HPDE6-E6E7 (cell line): ENCODE results near the gene KIF3A.
"Not testable (repeated sequence)": the region's sequence is repeated elsewhere in the genome, so short reads cannot be mapped to it uniquely, and the experiment has no call there.

Experiments used
- DNase-seq: peaks from one replicate; pipeline ENCODE4 v3.0.0; 2011; ENCODE audit warnings: missing footprints; ENCODE audit errors: extremely low spot score

The KIF3A gene

DNA sequence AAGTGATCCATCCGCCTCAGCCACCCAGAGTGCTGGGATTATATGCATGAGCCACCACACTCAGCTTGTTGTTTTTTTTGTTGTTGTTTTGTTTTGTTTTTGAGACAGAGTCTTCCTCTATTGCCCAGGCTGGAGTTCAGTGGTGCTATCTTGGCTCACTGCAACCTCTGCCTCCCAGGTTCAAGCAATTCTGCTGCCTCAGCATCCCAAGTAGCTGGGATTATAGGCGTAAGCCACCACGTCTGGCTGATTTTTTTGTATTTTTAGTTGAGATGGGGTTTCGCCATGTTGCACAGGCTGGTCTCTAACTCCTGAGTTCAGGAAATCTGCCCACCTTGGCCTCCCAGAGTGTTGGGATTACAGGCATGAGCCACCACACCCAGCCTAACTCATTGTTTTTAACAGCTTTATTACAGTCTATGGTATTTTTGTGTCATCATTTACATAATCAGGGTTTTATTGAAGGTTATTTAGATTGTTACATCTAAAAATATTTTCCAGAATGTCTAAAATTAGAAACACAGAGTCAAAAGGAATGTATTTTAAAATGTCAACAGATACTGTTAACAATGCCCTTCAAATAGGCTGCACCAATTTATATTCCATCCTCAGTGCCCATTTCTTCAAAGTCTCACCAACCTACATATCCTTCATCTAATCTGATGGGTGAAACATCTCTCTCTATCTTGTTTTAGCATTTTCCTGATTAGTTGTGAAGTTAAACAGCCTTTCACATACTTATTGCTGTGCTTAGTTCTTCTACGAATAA lies 18.6 kb downstream of the KIF3A start:
- no peak for DNase-seq

DNA sequence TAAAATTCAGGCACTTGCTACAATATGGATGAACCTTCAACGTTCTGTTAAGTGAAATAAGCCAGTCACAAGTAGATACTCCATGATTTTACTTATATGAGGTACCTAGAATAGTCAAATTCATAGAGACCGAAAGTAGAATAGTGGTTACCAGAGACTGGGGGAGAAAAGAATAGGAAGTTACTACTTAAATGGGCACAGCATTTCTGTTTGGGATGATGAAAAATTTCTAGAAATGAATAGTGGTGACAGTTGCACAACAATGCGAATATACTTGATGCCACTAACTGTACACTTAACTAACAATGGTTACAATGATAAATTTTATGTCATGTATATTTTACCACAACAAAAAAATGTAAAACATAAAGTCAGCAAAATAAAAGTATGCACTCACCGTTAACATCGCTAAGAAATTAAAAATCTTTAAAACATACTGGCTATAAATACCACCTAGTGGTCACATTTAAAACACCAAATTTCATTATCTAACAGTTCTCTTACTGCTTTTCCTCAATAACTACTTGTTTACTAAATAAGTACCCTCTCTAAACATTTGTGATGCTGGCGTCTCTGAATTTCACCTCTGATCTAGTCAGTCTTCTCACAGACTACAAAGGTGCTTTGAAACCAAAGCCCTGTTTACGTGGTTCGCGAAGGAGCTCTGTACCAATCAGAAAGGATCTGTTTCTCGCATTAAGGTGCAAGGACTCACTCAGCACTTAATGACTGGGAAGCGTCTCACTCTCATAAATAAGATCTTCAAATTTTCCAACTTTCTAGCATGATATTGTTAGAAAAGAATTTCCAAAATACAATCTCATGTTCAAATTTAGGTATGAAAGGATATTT lies 22.7 kb downstream of the KIF3A start:
- no peak for DNase-seq

DNA sequence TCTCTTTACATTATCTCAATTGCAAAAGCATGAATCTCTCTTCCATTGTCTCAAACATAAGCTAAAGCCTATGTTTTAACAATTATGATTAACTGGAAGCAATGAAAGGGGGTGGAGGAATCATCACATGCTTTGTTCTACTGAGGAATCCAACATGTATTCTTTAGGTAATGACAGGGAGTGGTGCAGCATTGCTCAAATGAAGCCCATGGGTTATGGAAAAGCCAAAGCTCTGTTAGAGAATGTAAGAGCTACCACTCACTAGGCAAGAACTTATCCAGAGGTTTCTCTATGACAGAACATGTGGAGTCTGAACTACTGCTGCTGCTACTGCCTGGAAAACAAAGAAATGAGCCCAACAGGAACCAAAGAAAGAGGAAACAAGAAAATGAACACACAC lies 28.7 kb downstream of the KIF3A start:
- no peak for DNase-seq

DNA sequence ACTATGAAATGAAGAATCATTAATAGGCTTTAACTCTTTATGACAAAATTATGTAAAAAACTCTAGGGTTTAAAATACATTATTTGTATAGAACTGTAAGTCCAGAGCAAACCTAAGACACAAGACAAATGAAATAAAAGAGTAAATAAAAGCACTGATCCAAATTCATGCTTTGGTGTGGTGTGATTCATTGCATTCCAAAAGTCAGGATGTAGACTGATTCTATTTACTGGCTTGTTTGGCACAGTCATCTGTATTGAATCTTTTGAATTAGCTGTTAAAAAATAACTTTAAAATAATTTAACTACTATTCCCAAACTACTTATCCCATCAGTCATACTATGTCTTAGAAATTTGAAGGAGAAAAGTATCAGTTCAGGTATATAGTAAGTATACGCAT lies 32.5 kb downstream of the KIF3A start:
- no peak for DNase-seq

DNA sequence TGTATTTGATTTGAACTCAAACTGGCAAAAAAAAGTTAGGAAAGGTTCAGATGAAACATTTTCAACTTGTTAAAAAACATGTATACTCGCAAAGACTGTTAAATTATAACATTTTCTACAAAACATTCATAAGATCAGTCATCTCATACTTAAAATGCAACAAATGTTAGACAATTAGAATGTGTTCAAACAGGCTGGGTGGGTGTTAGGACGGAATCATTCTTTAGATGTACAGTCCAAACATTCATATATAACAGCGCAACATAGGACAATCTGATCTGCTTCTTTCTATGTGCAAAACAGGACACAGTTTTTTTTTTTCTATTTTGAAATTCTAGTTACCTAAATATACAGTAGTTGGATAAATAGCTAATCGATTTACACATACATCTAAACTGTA lies 41.4 kb downstream of the KIF3A start:
- DNase-seq, result no peak

DNA sequence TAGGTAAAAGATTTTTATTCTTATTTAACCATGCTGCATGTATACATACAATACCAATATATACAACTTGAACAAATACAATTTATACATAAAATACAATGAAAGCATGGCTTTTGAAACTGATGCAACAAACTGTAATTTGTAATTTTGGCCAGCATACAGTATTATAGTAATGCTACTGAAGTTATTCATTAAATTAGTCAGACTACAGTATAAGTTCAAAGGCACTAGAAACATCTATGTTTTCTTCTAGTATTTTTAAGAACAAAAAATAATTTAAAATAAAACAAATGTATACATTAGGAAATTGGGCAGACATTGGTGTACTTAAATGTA lies 44.7 kb downstream of the KIF3A start:
- no peak for DNase-seq

DNA sequence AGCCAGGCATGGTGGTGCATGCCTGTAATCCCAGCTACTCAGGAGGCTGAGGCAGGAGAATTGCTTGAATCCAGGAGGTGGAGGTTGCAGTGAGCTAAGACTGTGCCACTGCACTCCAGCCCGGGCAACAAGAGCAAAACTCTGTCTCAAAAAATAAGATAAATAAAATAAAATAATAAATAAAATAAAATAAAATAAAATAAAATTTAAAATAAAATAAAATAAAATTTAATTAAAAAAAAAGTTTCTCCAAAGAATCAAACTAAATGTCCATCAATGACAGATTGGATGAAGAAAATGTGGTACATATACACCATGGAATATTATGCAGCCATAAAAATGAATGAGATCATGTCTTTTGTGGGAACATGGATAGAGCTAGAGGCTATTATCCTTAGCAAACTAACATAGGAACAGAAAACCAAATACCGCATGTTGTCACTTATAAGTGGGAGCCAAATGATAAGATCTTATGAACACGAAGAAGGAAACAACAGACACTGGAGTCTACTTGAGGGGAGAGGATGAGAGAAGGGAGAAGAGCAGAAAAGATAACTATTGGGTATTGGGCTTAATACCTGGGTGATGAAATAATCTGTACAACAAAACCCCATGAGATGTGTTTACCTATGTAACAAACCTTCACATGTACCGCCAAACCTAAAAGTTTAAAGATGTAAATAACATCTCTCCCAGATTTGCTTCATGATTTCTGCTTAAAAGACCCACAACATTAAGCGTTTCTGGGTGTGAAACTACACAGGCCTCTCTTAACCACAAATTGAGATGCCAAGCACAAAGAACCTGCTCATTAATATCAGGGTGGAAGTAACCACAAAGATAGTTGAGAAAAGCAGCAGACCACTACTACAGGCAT lies 45.4 kb downstream of the KIF3A start:
- not testable (repeated sequence) for DNase-seq

DNA sequence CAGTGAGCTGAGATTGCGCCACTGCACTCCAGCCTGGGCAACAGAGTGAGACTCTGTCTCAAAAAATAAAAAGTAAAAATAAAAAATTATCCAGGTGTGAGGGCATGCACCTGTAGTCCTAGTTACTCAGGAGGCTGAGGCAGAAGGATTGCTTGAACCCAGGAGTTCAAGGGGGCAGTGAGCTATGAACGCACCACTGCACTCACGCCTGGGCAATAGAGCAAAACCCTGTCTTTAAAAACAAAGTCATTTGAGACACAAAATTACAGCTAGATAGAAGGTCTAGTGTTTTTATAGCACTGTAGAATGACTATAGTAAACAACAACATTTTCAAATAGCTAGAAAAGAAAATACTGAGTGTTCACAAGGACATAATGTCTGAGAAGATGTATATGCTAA lies 47.2 kb downstream of the KIF3A start:
- DNase-seq, result no peak

DNA sequence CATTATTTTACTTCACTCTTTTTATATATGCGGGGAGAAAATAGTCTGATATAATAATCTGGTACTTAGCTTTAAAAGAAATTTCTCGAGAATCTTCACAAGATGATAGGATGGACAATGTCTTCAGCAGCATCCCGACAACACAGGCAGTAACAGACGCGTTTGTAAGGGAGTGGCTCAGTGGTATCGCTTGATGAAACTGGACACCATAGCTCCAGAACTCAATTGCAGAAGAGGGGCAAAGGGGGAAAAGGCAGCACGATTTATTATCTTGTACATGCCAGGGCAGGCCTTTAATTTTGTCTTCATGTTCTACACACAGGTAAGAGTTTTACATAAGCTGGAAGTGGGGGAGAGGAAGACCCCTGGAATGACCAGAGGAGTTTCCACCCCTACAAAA lies 47.8 kb downstream of the KIF3A start:
- DNase-seq, result no peak

DNA sequence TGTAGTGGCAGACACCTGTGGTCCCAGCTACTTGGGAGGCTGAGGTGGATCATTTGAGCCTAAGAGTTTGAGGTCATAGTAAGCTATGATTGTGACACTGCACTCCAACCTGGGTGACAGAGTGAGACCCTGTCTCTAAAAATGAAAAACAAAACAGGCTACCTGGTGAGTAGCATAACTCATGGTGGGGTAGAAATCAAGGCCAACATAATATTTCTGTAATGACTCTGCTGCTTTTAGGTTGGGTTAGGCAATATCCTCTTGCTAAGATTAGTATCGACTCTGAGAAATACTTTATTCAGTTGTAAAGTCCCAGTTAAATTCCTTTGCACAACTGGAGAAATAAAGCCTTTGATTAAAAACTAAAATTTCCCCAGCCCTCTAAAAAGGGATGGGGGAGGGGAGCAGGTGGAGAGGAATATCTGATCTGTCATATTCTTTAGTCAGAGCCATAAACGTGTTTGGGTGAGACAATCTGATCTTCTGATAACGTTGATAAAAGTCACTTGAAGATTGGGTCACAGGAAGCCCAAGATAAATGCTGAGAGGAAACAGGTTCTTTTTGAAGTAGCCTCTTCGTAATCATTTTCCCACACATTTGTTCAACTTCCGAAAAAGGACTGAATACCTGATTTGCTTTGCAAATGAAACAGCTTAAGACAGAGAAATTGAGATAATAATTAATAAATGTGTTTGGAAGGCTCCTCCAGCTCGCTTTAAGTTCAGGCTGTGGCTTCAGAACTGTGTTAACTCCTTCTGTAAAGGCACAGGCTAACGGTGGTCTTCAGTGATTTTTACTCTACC lies 48.6 kb downstream of the KIF3A start:
- no peak for DNase-seq

DNA sequence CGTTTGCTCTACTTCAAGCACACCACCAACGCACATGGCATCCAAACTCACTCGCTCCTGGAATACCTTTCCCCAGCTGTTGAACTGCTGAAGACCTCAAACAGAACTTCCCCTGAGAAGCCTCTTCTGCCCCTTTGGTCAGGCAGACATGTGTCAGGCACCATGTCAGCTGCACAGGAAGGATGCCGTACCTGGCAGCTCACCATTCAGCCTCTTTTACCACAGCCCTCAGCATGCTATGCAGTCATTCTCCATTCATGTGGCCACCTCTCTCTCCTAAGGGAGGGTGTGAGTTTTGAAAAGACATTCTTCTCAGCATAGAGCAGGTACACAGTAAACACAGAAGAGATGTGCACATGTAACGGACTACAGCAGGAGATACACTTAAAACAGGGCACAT lies 49.4 kb downstream of the KIF3A start:
- DNase-seq, result no peak

DNA sequence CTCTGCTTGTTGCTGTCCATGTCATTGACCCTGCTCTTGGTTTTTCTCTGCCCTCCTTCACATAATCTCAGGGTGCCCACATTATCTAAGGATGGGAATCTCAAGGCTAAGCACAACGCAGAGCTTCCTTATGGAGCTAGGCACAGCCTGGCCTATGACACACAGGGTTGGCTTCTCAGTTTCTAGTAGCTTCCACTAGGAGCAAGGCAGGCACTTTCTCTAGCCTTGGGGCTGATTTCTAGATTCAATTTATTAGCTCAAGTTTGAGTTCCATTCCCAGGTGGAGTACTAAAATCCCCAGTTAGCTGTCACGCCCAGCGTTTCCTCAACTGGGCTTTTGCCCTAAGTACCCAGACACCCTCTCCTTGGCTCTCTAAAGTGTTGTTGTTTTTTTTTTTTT lies 51.2 kb downstream of the KIF3A start:
- no peak for DNase-seq

DNA sequence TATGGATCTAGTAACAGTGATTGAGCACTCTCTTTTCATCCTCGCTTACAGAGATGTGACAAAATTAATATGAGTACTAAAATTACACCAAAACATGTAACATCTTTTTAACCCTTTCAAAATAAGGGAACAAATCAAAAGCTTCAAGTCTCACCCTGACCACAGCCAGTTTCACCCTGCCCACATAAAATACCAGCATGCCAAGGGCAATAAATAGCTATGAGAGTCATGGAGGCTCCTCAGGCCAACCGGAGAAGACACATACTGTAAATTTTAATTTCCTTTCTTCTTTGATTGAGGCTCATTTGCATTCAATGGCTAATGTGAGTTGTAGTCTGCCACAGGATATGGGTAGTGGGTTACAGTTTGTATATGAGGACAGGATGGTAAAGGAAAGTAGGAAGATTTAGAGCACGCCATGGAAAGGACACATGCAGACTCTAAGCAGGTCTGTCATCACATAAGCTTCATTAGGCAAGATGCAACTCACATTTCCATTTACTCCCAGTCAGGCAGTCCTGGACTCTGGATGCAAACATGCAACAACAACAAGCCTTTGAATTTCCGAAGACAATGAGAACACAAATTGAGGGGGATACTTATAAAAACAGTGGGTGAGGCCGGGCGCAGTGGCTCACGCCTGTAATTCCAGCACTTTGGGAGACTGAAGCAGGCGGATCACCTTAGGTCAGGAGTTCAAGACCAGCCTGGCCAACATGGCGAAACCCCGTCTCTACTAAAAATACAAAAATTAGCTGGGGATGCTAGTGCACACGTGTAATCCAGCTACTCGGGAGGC lies 52.2 kb downstream of the KIF3A start:
- DNase-seq, result no peak

DNA sequence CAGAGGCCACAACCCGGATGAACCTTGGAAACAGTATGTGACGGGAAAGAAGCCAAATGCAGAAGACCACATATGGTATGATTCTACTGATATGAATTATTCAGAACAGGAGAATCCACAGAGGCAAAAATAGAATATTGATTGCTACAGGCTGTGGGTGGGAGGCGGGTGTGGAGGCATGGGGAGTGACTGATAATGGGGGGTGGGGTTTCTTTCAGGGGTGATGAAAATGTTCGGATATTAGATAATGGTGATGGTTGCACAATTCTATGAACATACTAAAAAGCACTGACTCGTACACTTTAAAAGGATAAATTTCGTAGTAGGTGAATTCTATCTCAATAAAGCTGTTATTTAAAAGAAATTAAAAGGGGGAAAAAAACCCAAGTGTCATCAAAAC lies 52.9 kb downstream of the KIF3A start:
- DNase-seq, result no peak

DNA sequence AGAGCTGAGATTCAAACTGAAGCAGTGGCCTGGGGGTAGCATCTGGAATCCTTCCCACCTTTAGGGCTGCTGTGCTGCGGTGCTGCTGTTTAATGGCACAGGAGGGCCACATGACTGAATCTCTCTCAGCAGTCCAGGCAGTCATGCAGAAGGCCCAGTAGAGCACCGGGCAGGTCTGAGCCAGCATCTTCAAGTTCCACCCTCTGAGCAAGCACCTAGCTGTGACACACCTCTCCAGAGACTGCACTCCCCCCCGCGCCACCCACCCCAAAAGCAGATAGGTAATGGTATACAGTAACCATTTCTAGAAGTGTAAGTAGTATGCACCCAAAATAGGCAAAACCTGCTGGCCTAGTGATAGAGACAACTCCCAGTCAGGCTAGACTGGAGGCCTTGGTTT lies 55.4 kb downstream of the KIF3A start:
- DNase-seq, result no peak

DNA sequence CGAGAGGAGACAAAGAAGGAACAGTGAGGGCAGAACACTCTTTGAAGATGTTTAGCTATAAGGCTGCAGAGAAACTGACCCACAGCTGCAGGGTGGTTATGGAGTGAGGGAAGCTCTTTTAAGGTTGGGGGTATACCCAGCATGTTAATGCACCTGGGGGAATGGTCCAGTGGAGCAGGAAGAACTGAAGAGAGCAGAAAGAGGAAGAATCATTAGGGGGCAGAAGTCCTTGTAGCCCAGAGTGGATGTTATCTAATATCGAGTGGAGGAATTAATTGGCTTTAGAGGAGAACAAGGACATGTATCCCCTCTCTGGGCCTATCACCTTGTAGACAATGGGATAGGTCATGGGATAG lies 55.9 kb downstream of the KIF3A start:
- DNase-seq, result no peak

DNA sequence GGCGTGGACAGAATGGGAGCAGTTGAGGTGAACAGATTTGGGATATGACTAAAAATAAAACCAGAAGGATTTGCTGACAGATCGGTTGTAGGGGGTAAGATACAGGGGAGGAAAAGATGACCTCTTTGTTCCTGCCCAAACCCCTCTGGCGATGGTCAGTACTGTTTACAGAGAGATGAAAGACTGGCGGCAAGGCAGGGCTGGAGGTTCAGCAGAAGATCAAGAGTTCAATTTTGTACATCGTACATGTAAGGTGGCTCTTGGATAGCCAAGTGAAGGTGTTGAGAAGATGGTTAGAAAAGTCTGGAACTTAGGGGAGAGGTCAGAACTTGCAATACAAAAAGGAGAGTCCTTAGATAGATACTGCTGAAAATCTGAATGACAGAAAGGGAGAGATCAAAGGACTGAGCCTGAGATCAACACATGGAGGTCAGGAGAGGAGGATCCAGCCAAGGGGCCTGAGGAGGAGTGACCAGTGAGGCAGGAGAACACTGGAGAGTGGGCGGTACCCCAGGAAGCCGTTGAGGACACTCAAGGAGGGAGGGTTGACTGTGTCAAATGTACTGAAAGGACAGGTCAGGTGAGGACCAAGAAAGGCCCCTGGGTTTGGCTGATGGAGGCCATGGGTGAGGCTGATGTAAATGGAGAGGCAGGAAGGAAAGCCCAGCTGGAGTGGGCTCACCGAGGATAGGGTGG lies 56.4 kb downstream of the KIF3A start:
- no peak for DNase-seq

DNA sequence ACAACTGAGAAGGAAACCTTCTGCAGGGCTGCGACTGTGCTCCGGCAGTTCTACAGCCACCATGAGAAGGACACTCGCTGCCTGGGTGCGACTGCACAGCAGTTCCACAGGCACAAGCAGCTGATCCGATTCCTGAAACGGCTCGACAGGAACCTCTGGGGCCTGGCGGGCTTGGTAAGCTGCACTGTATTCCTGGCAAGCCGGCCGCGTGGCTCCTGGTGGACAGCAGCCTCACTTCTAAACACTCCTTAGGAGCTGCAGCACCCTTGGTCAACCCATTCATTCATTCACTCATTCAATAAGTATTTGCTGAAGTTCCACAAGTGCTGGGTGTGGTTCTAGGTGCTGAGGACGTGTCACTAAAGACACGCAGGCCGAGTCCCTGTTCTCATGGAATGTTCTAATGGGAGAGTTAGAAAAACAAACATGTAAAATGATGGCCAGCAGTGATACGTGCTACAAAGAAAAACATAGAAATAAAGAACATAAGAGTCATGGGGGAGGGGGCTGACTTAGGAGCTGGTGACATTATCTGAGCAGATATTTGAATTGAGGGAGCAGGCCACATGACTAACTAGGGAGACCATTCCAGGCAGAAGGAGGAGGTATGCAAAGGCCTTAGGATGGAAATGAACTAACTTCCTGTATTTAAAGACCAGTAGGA lies 57.5 kb downstream of the KIF3A start:
- no peak for DNase-seq

DNA sequence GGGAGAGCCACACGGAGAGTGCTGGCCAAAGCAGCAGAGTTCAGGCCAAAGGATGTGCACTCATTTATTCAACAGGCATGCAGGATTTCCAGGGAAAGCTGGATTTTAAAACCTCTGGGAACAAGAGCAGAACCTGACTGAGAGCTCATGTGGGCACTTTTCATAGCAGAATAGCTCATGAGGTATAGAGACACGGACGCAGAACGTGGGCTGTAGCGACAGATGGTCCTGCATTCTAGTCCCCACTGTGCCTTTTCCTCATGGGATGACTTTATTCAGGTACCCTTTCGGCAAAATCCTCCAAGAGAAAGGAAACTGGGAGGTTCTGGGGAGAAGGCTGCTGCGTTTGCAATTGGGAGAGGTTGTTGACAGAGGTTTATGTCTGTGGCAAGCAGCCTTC lies 58.2 kb downstream of the KIF3A start:
- DNase-seq, result no peak

DNA sequence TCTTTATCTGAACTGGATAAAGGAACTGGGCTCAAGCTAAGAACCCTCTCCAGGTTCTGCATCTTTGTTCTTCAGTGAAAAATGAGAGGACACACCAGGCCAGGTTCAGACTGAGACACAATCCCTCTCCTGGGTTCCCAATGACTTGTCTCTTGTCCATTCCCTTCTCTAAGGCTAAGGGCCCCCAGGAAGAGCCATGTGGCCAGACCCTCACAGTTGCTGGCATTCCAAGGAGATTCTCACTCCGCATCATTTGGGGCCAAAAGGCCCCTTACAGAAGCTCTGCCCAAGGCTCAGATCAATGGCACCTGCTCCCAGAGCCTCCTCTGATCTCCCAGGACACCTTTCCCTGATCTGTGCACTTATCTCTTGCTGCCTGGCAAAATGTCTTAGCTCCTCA lies 58.6 kb downstream of the KIF3A start:
- DNase-seq, result no peak
